K562 (cell line): ENCODE results near the gene EMC8. TPM values are rescaled to one million over a fixed set of nuclear protein-coding genes. Genes with fewer than 3 reads are reported as not detected.

Source experiments
- ATAC-seq: fragments of 200-7000 bp; cut with Tn5 transposase; 3 replicates; pipeline ENCODE4 v1.9.1; 2020; ENCODE audit warnings: moderate library complexity
- BruUV-seq: library from RNA; stranded (reverse); fragments of 400-500 nt; replicated peaks from 2 replicates; lab custom pipeline; 2021; lab: Mats Ljungman, UMichigan
- CTCF ChIA-PET: fragments of 300-600 bp; formaldehyde crosslinking; extraction: SDS; loops from one replicate; lab custom pipeline; 2021; ENCODE audit warnings: low intra/inter-chr PET ratio; lab: Yijun Ruan, JAX
- POLR2A ChIA-PET: fragments of 300-600, 350-650 bp; sonication (Branson Sonifier 250); formaldehyde crosslinking; extraction: SDS; loops from one replicate; lab custom pipeline; 2021; ENCODE audit warnings: antibody characterized with exemption, inconsistent platforms; lab: Yijun Ruan, JAX
- DNase-seq, 4 experiments: peaks; one replicate each; pipeline versions ENCODE4 v3.0.0 to v3.0.0-alpha.2; 2011 to 2018; ENCODE audit warnings: low spot score in 3 of 4, mixed read lengths in 3 of 4; ENCODE audit errors: extremely low read depth in 1 of 4
- FAIRE-seq: peaks from 2 replicates; lab custom pipeline; 2011; peaks lifted over from hg19 to GRCh38; lab: Jason Lieb, UNC
- H2AFZ ChIP-seq: 2 replicates; pipeline ENCODE4 v1.6.0; 2011; ENCODE audit warnings: low read depth, low read length, control low read depth, inconsistent platforms
- H3K27ac ChIP-seq: fragments of 200-600 bp; 3 replicates; pipeline ENCODE4 v1.8.0; 2011; ENCODE audit warnings: low read depth, mild to moderate bottlenecking, control low read depth, inconsistent platforms, low read length, moderate library complexity, mixed read lengths; ENCODE audit errors: extremely low read depth
- H3K27me3 ChIP-seq, 2 experiments: fragments of 300-600 bp in 1 of 2; 2 replicates in 1 of 2; 3 replicates in 1 of 2; pipeline versions ENCODE4 v1.6.0 to v1.8.0; 2011; ENCODE audit warnings: inconsistent platforms in 2 of 2, low read length in 2 of 2, mild to moderate bottlenecking in 1 of 2, mixed read lengths in 1 of 2, moderate library complexity in 1 of 2; ENCODE audit not compliant: control insufficient read depth in 2 of 2, insufficient read depth in 2 of 2
- H3K36me3 ChIP-seq: fragments of 300-600 bp; 3 replicates; pipeline ENCODE4 v1.8.0; 2011; ENCODE audit warnings: mild to moderate bottlenecking, low read length, inconsistent platforms; ENCODE audit not compliant: control insufficient read depth, insufficient read depth
- H3K4me1 ChIP-seq, 2 experiments: fragments of 200-600 bp in 1 of 2; replicated peaks in 1 of 2; 2 replicates in 1 of 2; 3 replicates in 1 of 2; pipeline versions ENCODE4 v1.5.1 to v1.8.0; 2011; ENCODE audit warnings: inconsistent platforms in 2 of 2, low read length in 2 of 2, mild to moderate bottlenecking in 1 of 2, mixed read lengths in 1 of 2, moderate library complexity in 1 of 2; ENCODE audit not compliant: control insufficient read depth in 2 of 2, insufficient read depth in 2 of 2
- H3K4me2 ChIP-seq: 2 replicates; pipeline ENCODE4 v1.6.1; 2011; ENCODE audit warnings: low read length, control low read depth, inconsistent platforms, mixed read lengths; ENCODE audit not compliant: insufficient read depth
- H3K4me3 ChIP-seq: fragments of 200-600 bp; sonication (generic), shearing (Covaris generic); 2 replicates; pipeline ENCODE4 v1.5.1; 2016; ENCODE audit warnings: control low read depth, inconsistent platforms
- H3K79me2 ChIP-seq: fragments of 200-600 bp; 3 replicates; pipeline ENCODE4 v1.8.0; 2011; ENCODE audit warnings: low read length, inconsistent platforms; ENCODE audit not compliant: control insufficient read depth, insufficient read depth
- H3K9ac ChIP-seq, 2 experiments: 2 replicates each; pipeline versions ENCODE4 v1.6.0 to v1.6.1; 2011; ENCODE audit warnings: low read depth in 2 of 2, low read length in 2 of 2, control low read depth in 1 of 2, inconsistent platforms in 1 of 2, mild to moderate bottlenecking in 1 of 2, mixed read lengths in 1 of 2; ENCODE audit not compliant: insufficient read depth in 1 of 2
- H3K9me1 ChIP-seq: one replicate; pipeline ENCODE4 v1.6.0; 2011; ENCODE audit warnings: inconsistent platforms, mild to moderate bottlenecking, low read length, moderate library complexity; ENCODE audit not compliant: control insufficient read depth, insufficient read depth
- H3K9me3 ChIP-seq: replicated peaks from 2 replicates; pipeline ENCODE4 v1.5.1; 2011; ENCODE audit warnings: low read depth, low read length, inconsistent platforms; ENCODE audit not compliant: control insufficient read depth, insufficient read depth
- H4K20me1 ChIP-seq: replicated peaks from 2 replicates; pipeline ENCODE4 v1.6.1; 2011; ENCODE audit warnings: low read length, inconsistent platforms, mixed read lengths; ENCODE audit not compliant: control insufficient read depth, insufficient read depth
- DIDO1 ChIP-seq: fragments of 450-650 bp; IDR thresholded peaks from 2 replicates; pipeline ENCODE4 v1.6.1; 2016; ENCODE audit warnings: low read depth, missing biosample characterization, missing genetic modification characterization
- KDM4B ChIP-seq, 2 experiments: fragments of 450-650 bp in 1 of 2; sonication (generic) in 1 of 2; IDR thresholded peaks; 2 replicates each; pipeline ENCODE4 v1.6.1; 2016 to 2017; ENCODE audit warnings: borderline replicate concordance in 2 of 2, antibody characterized with exemption in 1 of 2, low read depth in 1 of 2, mild to moderate bottlenecking in 1 of 2
- MAFF ChIP-seq: IDR thresholded peaks from 2 replicates; pipeline ENCODE4 v1.6.1; 2012; ENCODE audit warnings: low read length, improper control_type of control experiment
- MYC ChIP-seq, 2 experiments: fragments of 250-450 bp in 1 of 2; sonication (Bioruptor Pico) in 1 of 2; IDR thresholded peaks; 2 replicates each; pipeline versions ENCODE4 v1.5.1 to v1.6.1; 2012 to 2021; ENCODE audit warnings: low read depth in 2 of 2, borderline replicate concordance in 1 of 2, improper control_type of control experiment in 1 of 2, low read length in 1 of 2, mild to moderate bottlenecking in 1 of 2, moderate library complexity in 1 of 2
- RAD51 ChIP-seq: fragments of 450-650 bp; IDR thresholded peaks from 2 replicates; pipeline ENCODE4 v1.7.1; 2016; ENCODE audit warnings: low read depth, mild to moderate bottlenecking, borderline replicate concordance
- WGBS: fragments of 100-300 bp; shearing (Covaris generic); methylation state at CpG from one replicate; pipeline ENCODE4 v1.1.6; 2016; ENCODE audit warnings: low coverage, mixed read lengths; ENCODE audit not compliant: insufficient coverage; ENCODE audit errors: missing lambda C conversion rate; 5-methylcytosine and 5-hydroxymethylcytosine counted together
- in situ Hi-C: fragments of 300-500 bp; cut with MboI; formaldehyde crosslinking; loops from 4 replicates; pipeline ENCODE4 v1.15.0; 2018; ENCODE audit warnings: inconsistent platforms, mixed read lengths
- intact Hi-C: fragments of 100-400 bp; cut with micrococcal nuclease; formaldehyde crosslinking; loops from 2 replicates; pipeline ENCODE4 v1.14.2; 2022
- polyA plus RNA-seq, 8 experiments: library from polyadenylated mRNA; depleted of rRNA in 4 of 8; stranded (reverse) in 5 of 8; unstranded in 3 of 8; fragments of >200 nt; fragmentation: Nextera tagmentation in 2 of 8; fragmentation: Illumina TruSeq in 1 of 8; extraction: Ambion mirVana in 2 of 8; extraction: Trizol in 1 of 8; gene quantifications; 2 replicates each; pipeline versions ENCODE4 v1.2.1 to v1.2.3, GENCODE V29; 2011 to 2014; ENCODE audit warnings: inconsistent platforms in 1 of 8, missing spikeins in 1 of 8
- total RNA-seq, 7 experiments: library from RNA; depleted of rRNA in 6 of 7; stranded (reverse); fragments of >200 nt in 6 of 7; fragmentation: Illumina TruSeq in 2 of 7; extraction: Trizol in 2 of 7; gene quantifications; 2 replicates each; pipeline versions ENCODE4 v1.2.1 to v1.2.3, GENCODE V29; 2011 to 2021; ENCODE audit warnings: low replicate concordance in 1 of 7
- TF ChIP-seq, protein P1 (sequence below): sonication (generic); formaldehyde crosslinking; IDR thresholded peaks from 2 replicates; pipeline ENCODE4 v1.5.0; 2020; ENCODE audit warnings: missing genetic modification reagents
- TF ChIP-seq, protein P2 (sequence below): sonication (generic); formaldehyde crosslinking; IDR thresholded peaks from 2 replicates; pipeline ENCODE4 v1.9.0; 2022; ENCODE audit warnings: mild to moderate bottlenecking, missing genetic modification reagents

The EMC8 gene
- total and polyA plus RNA-seq, 9 of the 15 experiments (the other 6 are each of a cell fraction or from before 2014, with no cell fraction given) = 11.4 to 81.8 (median 48.6) TPM

DNA sequence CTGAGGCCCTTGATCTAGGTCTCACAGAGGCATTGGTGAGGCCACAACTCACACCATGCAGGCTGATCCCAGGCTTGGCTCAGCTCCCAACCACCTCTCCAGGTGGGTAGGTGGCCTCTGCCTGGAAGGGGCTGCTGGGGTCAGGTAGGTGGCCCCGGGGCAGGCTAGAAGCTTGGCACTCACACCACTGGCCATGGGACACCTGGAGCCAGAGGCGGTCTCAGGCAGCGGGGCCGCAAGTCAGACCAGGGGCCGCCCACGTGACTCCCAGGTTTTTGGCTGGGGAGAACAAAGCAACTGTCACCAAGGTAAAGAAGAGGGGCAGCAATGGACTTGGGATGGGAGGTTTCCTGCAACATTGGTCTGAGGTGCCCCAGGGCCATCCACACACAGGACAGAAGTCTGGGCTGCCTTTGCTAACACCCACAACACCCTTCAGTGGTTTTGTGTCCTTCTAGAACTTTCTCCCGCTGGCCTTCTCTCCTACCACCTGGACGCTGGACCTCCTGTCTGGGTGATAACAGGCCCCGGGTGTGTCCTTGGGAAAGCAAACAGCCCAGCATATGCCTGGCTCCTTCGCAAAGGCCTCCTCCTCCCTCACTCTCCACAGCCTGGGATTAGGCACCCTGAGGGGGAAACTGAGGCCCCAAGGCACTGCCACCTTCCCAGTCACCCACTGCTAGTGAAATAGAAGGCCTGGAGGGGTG, 64.9 kb downstream of the EMC8 start:
- TF ChIP-seq MYC (IDR thresholded peaks at IDR 0.05; ENCODE audit: low read depth, low read length) (no peak), MYC (CRISPR knock-in tag; IDR thresholded peaks at IDR 0.05; ENCODE audit: borderline replicate concordance, low read depth) (no peak), KDM4B (IDR thresholded peaks at IDR 0.05; ENCODE audit: borderline replicate concordance in 2 of 2, low read depth in 1 of 2) (0 out of 4 replicates have a peak, but pooled peaks of 1 of the 2 experiments have one; percentile 3), MAFF (no peak), RAD51 (peak; percentile 18; the same call in 1 of the 2 replicates), DIDO1 (tag) (no peak)
- TF ChIP-seq, protein P1, sequence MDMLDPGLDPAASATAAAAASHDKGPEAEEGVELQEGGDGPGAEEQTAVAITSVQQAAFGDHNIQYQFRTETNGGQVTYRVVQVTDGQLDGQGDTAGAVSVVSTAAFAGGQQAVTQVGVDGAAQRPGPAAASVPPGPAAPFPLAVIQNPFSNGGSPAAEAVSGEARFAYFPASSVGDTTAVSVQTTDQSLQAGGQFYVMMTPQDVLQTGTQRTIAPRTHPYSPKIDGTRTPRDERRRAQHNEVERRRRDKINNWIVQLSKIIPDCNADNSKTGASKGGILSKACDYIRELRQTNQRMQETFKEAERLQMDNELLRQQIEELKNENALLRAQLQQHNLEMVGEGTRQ = peak; percentile 8; the same call in 1 of the 2 replicates
- TF ChIP-seq, protein P2, sequence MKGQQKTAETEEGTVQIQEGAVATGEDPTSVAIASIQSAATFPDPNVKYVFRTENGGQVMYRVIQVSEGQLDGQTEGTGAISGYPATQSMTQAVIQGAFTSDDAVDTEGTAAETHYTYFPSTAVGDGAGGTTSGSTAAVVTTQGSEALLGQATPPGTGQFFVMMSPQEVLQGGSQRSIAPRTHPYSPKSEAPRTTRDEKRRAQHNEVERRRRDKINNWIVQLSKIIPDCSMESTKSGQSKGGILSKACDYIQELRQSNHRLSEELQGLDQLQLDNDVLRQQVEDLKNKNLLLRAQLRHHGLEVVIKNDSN (CRISPR knock-in tag) = peak; percentile 51; the same call in 1 of the 2 replicates
- TF ChIP-seq, all 486 proteins: peak for 4
- H3K4me3 ChIP-seq = no peak overlapping the region
- no peaks in the 10 kb centered on the region for H3K79me2 ChIP-seq
- ChIA-PET CTCF (no interaction called here), POLR2A (interaction anchor here (0.6 to 0.9 kb wide), 4 partner anchors 7 to 922 kb away, joined by 3 to 4 read pairs (median 4); no protein-coding TSS in a partner anchor)
- ATAC-seq = no peak
- H3K9me3 ChIP-seq = no peaks in the 10 kb centered on the region
- no peak overlapping the region for H3K4me2 ChIP-seq
- no TSS peak for BruUV-seq
- H3K27ac ChIP-seq = no peak overlapping the region
- peaks cover 2% of the 10 kb centered on the region for H3K9me1 ChIP-seq
- no peak for DNase-seq
- peaks cover 2 to 19% of the 10 kb centered on the region in 2 experiments; a peak in 4 of 5 replicates for H3K4me1 ChIP-seq
- WGBS = 32% methylated on average over 9 of the region's 10 CpGs
- peaks cover 16 to 48% of the 10 kb centered on the region in 2 experiments; a peak in 4 of 5 replicates for H3K27me3 ChIP-seq
- H3K36me3 ChIP-seq = no peaks in the 10 kb centered on the region
- H2AFZ ChIP-seq = no peak overlapping the region
- FAIRE-seq = no peak
- peaks cover 4% of the 10 kb centered on the region; the same call in 1 of the 2 replicates for H4K20me1 ChIP-seq
- in situ Hi-C loops = no loop called here
- peak overlapping the region in 1 of 2 experiments; percentile 32; a peak in 1 of 4 replicates for H3K9ac ChIP-seq
- intact Hi-C loops = no loop called here
